GM13977 (cell line): Measurements from ENCODE around the gene COMMD7.
"Not testable (repeated sequence)": the region's sequence is repeated elsewhere in the genome, so short reads cannot be mapped to it uniquely, and the experiment has no call there.

ENCODE experiments used
- DNase-seq: peaks from one replicate; pipeline ENCODE4 v3.0.0; 2012; ENCODE audit warnings: low spot score
- CTCF ChIP-seq: IDR thresholded peaks from 2 replicates; pipeline ENCODE4 v1.5.1; 2012; ENCODE audit warnings: mild to moderate bottlenecking, control low read depth; ENCODE audit not compliant: insufficient read depth; ENCODE audit errors: extremely low read depth, missing control alignments
- in situ Hi-C: fragments of 300-500 bp; cut with MboI; formaldehyde crosslinking; loops from one replicate; pipeline ENCODE4 v1.12.0; 2022; ENCODE audit warnings: low sequenced_read_pairs, low pct_unique_long_range_greater_than_20kb, mixed read lengths, inconsistent platforms; ENCODE audit not compliant: unreplicated experiment

COMMD7 gene

GRCh38 chr20:32727683-32728082 is 15.6 kb downstream of the COMMD7 start:
- no peak for TF ChIP-seq CTCF
- in situ Hi-C loops = no loop called here
- DNase-seq = no peak

- DNase-seq = no peak
- in situ Hi-C loops = no loop called here
- TF ChIP-seq CTCF = no peak
Observed at GRCh38 chr20:32718749-32719348, 24.4 kb downstream of the COMMD7 start.

GRCh38 chr20:32711346-32711745 is 31.9 kb downstream of the COMMD7 start:
- in situ Hi-C loops = no loop called here
- no peak for DNase-seq
- TF ChIP-seq CTCF = no peak

- in situ Hi-C loops = no loop called here
- no peak for DNase-seq
- no peak for TF ChIP-seq CTCF
Observed at GRCh38 chr20:32709632-32710121, 33.6 kb downstream of the COMMD7 start.

GRCh38 chr20:32709029-32709631 is 34.1 kb downstream of the COMMD7 start:
- DNase-seq, in situ Hi-C loops: not testable (repeated sequence)

GRCh38 chr20:32707691-32708581 is 35.3 kb downstream of the COMMD7 start:
- in situ Hi-C loops = no loop called here

More at GRCh38 chr20:32707691-32708581, 35.3 kb downstream of the COMMD7 start:
- TF ChIP-seq CTCF = no peak
- DNase-seq = no peak
